HCT116 (cell line): ENCODE results near the gene ZBTB6. TPM values are rescaled to one million over a fixed set of nuclear protein-coding genes. Genes with fewer than 3 reads are reported as not detected.
A peak's percentile ranks its signal among the peaks of the same experiment; 100 is the strongest.

Experiments
- ATAC-seq: fragments of 200-7000 bp; cut with Tn5 transposase; 2 replicates; pipeline ENCODE4 v1.9.1; 2020; ENCODE audit warnings: mild to moderate bottlenecking, moderate library complexity
- BruUV-seq: library from RNA; stranded (reverse); fragments of 400-500 nt; replicated peaks from 2 replicates; lab custom pipeline; 2021; lab: Mats Ljungman, UMichigan
- CTCF ChIA-PET: fragments of 300-600 bp; sonication (Branson Sonifier 250); formaldehyde crosslinking; loops from one replicate; lab custom pipeline; 2021; ENCODE audit warnings: antibody characterized with exemption; lab: Charles Lee
- POLR2A ChIA-PET: fragments of 300-600, 350-600 bp; sonication (Branson Sonifier 250); formaldehyde crosslinking; loops from one replicate; lab custom pipeline; 2021; ENCODE audit warnings: antibody characterized with exemption; lab: Charles Lee
- RAD21 ChIA-PET, 2 experiments: fragments of 300-600 bp; sonication (Branson Sonifier 250); formaldehyde crosslinking; loops; one replicate each; lab custom pipeline; 2023; ENCODE audit warnings: low total read pairs in 2 of 2; ENCODE audit not compliant: uncharacterized antibody in 2 of 2, unreplicated experiment in 2 of 2, low non-redundant PET in 1 of 2; lab: Charles Lee
- DNase-seq: peaks from one replicate; pipeline ENCODE4 v3.0.0-alpha.2; 2010; ENCODE audit warnings: low read depth, low spot score
- H2AFZ ChIP-seq: fragments of 200-600 bp; shearing (Covaris generic), sonication (generic); 2 replicates; pipeline ENCODE4 v1.6.1; 2017; ENCODE audit warnings: low read depth, mixed run types, mixed read lengths, antibody characterized with exemption, low read length; ENCODE audit not compliant: poor library complexity, severe bottlenecking
- H3K27ac ChIP-seq: 2 replicates; pipeline ENCODE4 v1.5.1; 2012; ENCODE audit warnings: low read depth, low read length
- H3K27me3 ChIP-seq: fragments of 200-600 bp; sonication (generic); 2 replicates; pipeline ENCODE4 v1.6.1; 2016; ENCODE audit warnings: mixed run types, low read length, mixed read lengths; ENCODE audit not compliant: insufficient read depth
- H3K36me3 ChIP-seq, 2 experiments: fragments of 200-500 bp in 1 of 2; fragments of 200-600 bp in 1 of 2; sonication (Bioruptor generic) in 1 of 2; sonication (generic) in 1 of 2; 2 replicates each; pipeline versions ENCODE4 v1.5.1 to v1.6.1; 2014 to 2016; ENCODE audit warnings: low read length in 2 of 2, inconsistent platforms in 1 of 2, mixed read lengths in 1 of 2, mixed run types in 1 of 2; ENCODE audit not compliant: insufficient read depth in 2 of 2, control insufficient read depth in 1 of 2
- H3K4me1 ChIP-seq, 2 experiments: fragments of 200-600 bp in 1 of 2; sonication (generic) in 1 of 2; 2 replicates each; pipeline versions ENCODE4 v1.5.1 to v1.6.1; 2012 to 2017; ENCODE audit warnings: low read length in 2 of 2, inconsistent platforms in 1 of 2, mild to moderate bottlenecking in 1 of 2, mixed read lengths in 1 of 2, mixed run types in 1 of 2, moderate library complexity in 1 of 2; ENCODE audit not compliant: insufficient read depth in 2 of 2, control insufficient read depth in 1 of 2
- H3K4me2 ChIP-seq: fragments of 200-600 bp; sonication (generic); 2 replicates; pipeline ENCODE4 v1.6.1; 2017; ENCODE audit warnings: mixed run types, low read length, mixed read lengths
- H3K4me3 ChIP-seq, 2 experiments: fragments of 200-600 bp in 1 of 2; sonication (generic) in 1 of 2; replicated peaks in 1 of 2; 2 replicates each; pipeline ENCODE4 v1.5.1; 2011 to 2016; ENCODE audit warnings: low read length in 2 of 2, control low read depth in 1 of 2, low read depth in 1 of 2, mild to moderate bottlenecking in 1 of 2, mixed read lengths in 1 of 2, mixed run types in 1 of 2
- H3K79me2 ChIP-seq: fragments of 200-600 bp; sonication (generic); 2 replicates; pipeline ENCODE4 v1.6.1; 2017; ENCODE audit warnings: mild to moderate bottlenecking, mixed run types, low read length, moderate library complexity, mixed read lengths; ENCODE audit not compliant: insufficient read depth
- H3K9ac ChIP-seq: fragments of 200-600 bp; sonication (generic); 2 replicates; pipeline ENCODE4 v1.6.1; 2016; ENCODE audit warnings: low read length, mixed read lengths
- H3K9me2 ChIP-seq: fragments of 200-600 bp; sonication (generic), shearing (Covaris generic); 2 replicates; pipeline ENCODE4 v1.6.1; 2017; ENCODE audit warnings: mixed run types, mild to moderate bottlenecking, moderate library complexity; ENCODE audit not compliant: insufficient read depth
- H3K9me3 ChIP-seq, 2 experiments: fragments of 200-500 bp in 1 of 2; fragments of 200-600 bp in 1 of 2; sonication (Bioruptor generic) in 1 of 2; sonication (generic) in 1 of 2; 2 replicates each; pipeline ENCODE4 v1.6.1; 2014 to 2017; ENCODE audit warnings: low read length in 2 of 2, mixed read lengths in 2 of 2, inconsistent platforms in 1 of 2, low read depth in 1 of 2, mild to moderate bottlenecking in 1 of 2, mixed run types in 1 of 2, moderate library complexity in 1 of 2; ENCODE audit not compliant: control insufficient read depth in 1 of 2, insufficient read depth in 1 of 2
- H4K20me1 ChIP-seq: fragments of 200-600 bp; sonication (generic), shearing (Covaris generic); 2 replicates; pipeline ENCODE4 v1.6.1; 2017; ENCODE audit warnings: mixed run types, mild to moderate bottlenecking, moderate library complexity; ENCODE audit not compliant: insufficient read depth
- EZH2 ChIP-seq: fragments of 200-600 bp; sonication (generic); IDR thresholded peaks from 2 replicates; pipeline ENCODE4 v1.6.1; 2017; ENCODE audit warnings: antibody characterized with exemption, mixed run types
- MAX ChIP-seq: IDR thresholded peaks from 2 replicates; pipeline ENCODE4 v1.6.1; 2012
- SP1 ChIP-seq: IDR thresholded peaks from 2 replicates; pipeline ENCODE4 v1.6.1; 2012; ENCODE audit warnings: low read depth
- SRF ChIP-seq: IDR thresholded peaks from 2 replicates; pipeline ENCODE4 v1.6.1; 2012; ENCODE audit warnings: low read depth
- ZNF274 ChIP-seq: fragments of 200-500 bp; sonication (Bioruptor generic); IDR thresholded peaks from 2 replicates; pipeline ENCODE4 v1.6.1; 2014; ENCODE audit warnings: mild to moderate bottlenecking, low read depth, low read length, inconsistent platforms
- intact Hi-C: fragments of 100-400 bp; cut with micrococcal nuclease; formaldehyde crosslinking; loops from 2 replicates; pipeline ENCODE4 v1.10.0; 2022
- total RNA-seq: library from RNA; stranded (reverse); gene quantifications from one replicate; pipeline ENCODE4 v1.2.1, GENCODE V29; 2021; ENCODE audit not compliant: unreplicated experiment
- TF ChIP-seq, protein P1 (sequence below): IDR thresholded peaks from 2 replicates; pipeline ENCODE4 v1.6.1; 2012

ZBTB6 gene
- total RNA-seq, 1 experiment from 2014 or later = 12.3 TPM

- no peak for TF ChIP-seq ZNF274
- no peak for TF ChIP-seq SRF
- TF ChIP-seq, protein P1, sequence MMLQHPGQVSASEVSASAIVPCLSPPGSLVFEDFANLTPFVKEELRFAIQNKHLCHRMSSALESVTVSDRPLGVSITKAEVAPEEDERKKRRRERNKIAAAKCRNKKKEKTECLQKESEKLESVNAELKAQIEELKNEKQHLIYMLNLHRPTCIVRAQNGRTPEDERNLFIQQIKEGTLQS = no peak
- TF ChIP-seq MAX = peak; percentile 59; the same call in 1 of the 2 replicates
- TF ChIP-seq, all 23 proteins: peak for 12
Measured at GRCh38 chr9:122904823-122905710, 8.1 kb downstream of the ZBTB6 start, which contains the start of gene RC3H2 (continued).

DNA sequence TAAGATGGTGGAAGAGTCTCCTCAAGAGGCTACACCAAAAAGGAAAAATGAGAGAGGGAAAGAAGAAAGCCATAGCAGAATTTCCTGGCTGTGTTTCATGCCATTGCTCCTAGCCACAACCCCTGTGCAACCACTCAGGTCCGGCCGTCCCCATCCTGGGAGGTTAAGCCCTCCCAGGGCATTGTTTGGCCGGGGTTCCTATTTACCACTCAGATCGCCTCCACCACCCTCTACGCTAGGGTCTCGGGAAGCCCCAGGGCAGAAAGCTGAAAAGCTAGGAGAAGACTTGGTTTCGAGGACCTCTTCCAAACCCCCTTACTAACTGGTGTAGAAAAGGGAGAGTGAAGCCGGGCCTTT is 8.7 kb downstream of the ZBTB6 start:
- Histone ChIP-seq H3K27me3 (no peaks in the 10 kb centered on the region), H4K20me1 (0 out of 2 replicates have a peak, but pooled peaks cover 6% of the 10 kb centered on the region), H3K4me1 (peaks cover 0 to 16% of the 10 kb centered on the region in 2 experiments; a peak in 2 of 4 replicates), H3K9me2 (no peaks in the 10 kb centered on the region)
- RAD21 ChIA-PET = no interaction called here
- TF ChIP-seq SP1 (no peak), SRF (no peak), EZH2 (no peak)
- TF ChIP-seq, all 23 proteins: peak for 0
- H3K79me2 ChIP-seq = peaks cover 67% of the 10 kb centered on the region
- DNase-seq (no peak), ATAC-seq (peak; percentile 45)
- peak overlapping the region; percentile 96 for H3K9ac ChIP-seq
- peak overlapping the region; percentile 80 for H3K27ac ChIP-seq
- H2AFZ ChIP-seq = no peak overlapping the region
- TSS peak; percentile 45 for BruUV-seq
- peaks cover 0 to under 1% of the 10 kb centered on the region in 2 experiments; a peak in 1 of 4 replicates for H3K36me3 ChIP-seq
- no peaks in the 10 kb centered on the region for H3K9me3 ChIP-seq
- peak overlapping the region; percentile 89 to 96 for H3K4me3 ChIP-seq
- peak overlapping the region; percentile 85 for H3K4me2 ChIP-seq
- ChIA-PET POLR2A (interaction anchor here (1.2 to 1.4 kb wide), 2 partner anchors 9 to 38 kb away, joined by 3 to 9 read pairs; partner anchors contain the start of gene ZBTB6), CTCF (no interaction called here)
- intact Hi-C loops = loop anchor here (10.0 kb wide), 1 partner anchor 90 kb away; no protein-coding TSS in a partner anchor
